ENCODE results near the gene SCGB1D2.

SCGB1D2 gene

DNA sequence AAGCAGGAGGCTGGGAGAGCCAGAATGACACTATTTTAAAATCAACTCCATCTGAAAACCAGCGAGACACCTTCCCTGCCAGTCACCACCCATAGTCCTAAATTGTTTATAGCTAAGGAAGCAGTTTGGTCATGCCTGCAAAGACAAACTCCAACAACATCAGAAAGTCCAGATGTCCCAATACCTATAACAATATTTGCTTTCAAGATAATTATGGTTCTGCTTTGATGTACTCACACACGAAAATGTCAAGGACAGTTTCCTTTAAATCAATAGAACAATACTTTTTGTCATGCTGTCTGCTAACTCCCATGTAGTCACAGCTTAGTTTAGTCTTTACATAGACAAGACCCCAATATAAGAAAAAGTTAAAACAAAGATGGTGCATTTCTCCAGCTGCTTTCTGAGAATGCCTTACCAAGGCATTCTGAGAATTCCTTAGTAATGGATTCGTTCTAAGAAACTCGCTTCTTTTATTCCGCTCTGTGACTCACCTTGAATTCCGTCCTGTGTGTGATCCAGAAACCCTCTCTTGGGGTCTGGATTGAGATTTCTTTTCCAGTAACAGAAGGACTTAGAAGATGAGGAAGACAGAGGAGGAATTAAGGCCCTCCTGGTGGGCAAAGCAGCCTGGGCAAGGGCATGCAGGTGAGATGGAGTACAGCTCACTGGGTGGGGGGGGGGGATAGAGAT is 18.4 kb downstream of the SCGB1D2 start:
- DNase-seq: no peak

GRCh38 chr11:62264004-62264403 is 22.0 kb downstream of the SCGB1D2 start:
- DNase-seq: no peak

DNA sequence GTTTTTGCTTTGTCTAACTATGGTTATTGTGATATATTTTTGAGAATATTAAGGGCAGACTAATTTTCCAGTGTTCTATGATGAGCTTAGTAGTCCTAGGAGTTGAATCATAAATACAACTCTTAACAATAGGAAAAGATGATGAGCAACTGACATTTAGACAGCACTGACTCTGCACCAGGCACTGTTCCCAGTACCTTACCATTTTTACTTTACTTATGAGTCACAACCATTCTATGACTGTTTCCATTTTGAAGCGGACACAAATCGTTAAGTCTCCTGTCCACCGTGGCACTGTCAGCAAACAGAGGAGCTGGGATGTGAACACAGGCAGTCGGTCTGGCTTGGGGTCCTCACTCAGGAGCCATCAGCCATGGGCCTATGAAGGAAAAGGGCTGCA is 24.5 kb downstream of the SCGB1D2 start:
- DNase-seq: no peak

DNA sequence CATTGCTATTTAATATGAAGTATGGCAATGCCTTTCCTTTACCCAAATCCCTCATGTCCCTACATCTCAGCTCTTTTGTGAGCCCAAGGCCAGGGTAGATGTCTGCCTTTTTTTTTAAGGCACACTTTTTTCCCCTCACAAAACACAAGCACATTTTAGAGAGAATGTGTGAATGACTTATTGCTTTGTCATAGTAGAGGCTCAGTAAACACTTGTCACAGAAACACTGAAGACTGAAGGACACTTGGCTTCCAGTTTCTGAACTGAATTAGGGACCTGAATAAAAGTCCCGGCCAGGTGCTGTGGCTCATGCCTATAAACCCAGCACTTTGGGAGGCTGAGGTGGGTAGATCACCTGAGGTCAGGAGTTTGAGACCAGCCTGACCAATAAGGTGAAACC is 25.0 kb downstream of the SCGB1D2 start:
- no peak for DNase-seq

DNA sequence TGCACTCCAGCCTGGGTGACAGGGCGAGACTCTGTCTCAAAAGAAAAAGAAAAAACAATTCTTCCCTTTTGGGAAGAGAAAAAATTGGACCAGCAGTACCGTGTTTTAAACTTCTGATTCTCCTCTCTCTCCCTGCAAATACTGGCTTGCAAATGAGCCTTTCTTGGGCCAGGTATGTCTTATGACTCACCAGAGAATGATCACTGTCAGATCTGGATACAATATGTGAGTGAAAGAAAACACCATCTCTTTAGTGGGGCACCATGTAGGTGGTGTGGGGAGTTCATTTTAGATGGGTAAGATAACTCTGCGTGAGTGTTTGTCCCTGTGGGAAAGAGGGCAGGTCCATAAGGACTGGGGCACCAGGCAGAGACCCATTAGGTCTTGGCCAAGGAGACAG is 25.5 kb downstream of the SCGB1D2 start:
- no peak for DNase-seq

DNA sequence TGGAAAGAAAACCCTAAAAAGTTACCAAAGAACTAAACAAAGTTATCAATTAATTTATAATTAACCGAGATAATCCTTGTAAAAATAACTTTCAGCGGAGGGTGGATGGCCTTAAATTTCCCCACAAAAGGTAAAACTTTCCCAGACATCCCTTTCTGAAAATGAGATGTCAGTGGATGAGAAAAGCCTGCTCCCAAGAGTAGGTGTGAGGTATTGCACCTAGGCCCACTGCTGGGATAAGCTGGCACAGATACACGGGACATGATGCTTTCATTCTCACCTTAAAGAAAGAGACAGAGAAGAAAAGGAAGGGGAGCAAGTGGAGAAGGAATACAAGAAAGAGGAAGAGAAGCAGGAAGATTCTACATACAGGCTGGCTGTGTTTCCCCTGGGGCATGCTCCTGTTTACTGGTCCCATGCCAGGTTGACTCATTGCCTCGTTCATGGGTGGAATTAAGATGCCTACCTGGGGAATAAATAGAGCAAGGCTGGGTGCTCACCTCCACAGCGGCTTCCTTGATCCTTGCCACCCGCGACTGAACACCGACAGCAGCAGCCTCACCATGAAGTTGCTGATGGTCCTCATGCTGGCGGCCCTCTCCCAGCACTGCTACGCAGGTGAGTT is 27.7 kb downstream of the SCGB1D2 start, which contains the start of gene SCGB2A2:
SCGB2A2 (plus strand) TSS at position 505 of the 625 bp plus-strand sequence; CDS start at position 564, 59 bp downstream.
- no peak for DNase-seq

- DNase-seq: no peak
Observed at GRCh38 chr11:62273284-62273683, 31.2 kb downstream of the SCGB1D2 start.

DNA sequence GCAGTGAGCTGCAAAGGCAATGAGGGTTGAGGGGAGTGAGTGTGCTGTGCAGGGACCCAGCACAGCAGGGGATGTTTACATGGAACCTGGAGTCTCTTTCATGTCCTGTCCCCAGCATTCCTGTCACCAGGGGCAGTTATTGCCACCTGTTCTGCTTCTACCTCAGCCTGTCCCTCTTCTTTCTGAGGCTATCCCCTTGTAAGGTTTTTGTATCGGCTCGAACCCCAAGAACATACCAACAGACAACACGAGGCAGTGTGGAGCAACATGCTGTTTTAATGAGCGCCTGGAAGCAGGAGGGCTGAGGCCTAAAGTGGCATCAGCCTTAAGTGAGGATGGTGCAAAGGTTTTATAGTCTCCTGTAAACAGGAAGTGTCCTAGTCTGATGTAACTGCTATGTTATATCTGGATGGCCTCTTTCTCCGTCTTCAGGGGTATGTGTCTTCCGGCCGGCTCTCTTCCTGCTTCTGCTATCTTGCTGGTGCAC is 31.8 kb downstream of the SCGB1D2 start:
- no peak for DNase-seq

DNA sequence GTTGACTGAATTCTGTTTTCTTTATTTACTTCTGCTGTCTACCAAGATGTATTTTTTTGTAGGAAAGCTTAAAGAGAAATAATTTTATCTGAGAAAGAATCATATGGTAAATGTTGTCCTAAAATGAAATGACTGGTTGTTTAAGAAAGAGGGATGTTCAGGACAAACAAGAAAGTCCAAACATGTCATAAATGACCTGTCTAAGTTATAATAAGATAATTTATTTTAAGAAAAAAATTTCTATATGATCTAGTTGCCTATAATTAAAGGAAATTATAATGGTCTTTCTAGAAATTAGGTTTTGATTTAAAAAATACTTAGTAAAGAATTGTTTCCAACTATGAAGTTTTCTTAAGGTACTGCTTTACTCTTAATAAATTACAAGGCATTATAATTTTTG is 38.4 kb downstream of the SCGB1D2 start:
- no peak for DNase-seq

All from islet precursor cell (in vitro differentiated cells).